WTC11 (cell line): ENCODE measurements around the gene RAB11B. TPM values are rescaled to one million over a fixed set of nuclear protein-coding genes. Genes with fewer than 3 reads are reported as not detected.

Experiments used
- ATAC-seq: fragments of 200-7000 bp; cut with Tn5 transposase; 2 replicates; pipeline ENCODE4 v1.10.0; 2021; ENCODE audit warnings: mild to moderate bottlenecking, moderate library complexity
- CTCF ChIA-PET: fragments of 300-600 bp; sonication (Branson Sonifier 250); formaldehyde crosslinking; loops from one replicate; lab custom pipeline; 2021; ENCODE audit warnings: antibody characterized with exemption; lab: Charles Lee
- POLR2A ChIA-PET: fragments of 350-600 bp; sonication (Branson Sonifier 250); formaldehyde crosslinking; loops from one replicate; lab custom pipeline; 2021; ENCODE audit warnings: antibody characterized with exemption; lab: Charles Lee
- DNase-seq: peaks from one replicate; pipeline ENCODE4 v3.0.0; 2021; ENCODE audit warnings: low spot score
- H3K27ac Mint-ChIP-seq: 2 replicates; pipeline ENCODE4 v1.8.0; 2021; ENCODE audit warnings: mixed read lengths
- H3K27me3 Mint-ChIP-seq: 2 replicates; pipeline ENCODE4 v1.8.0; 2021; ENCODE audit warnings: low read depth, mild to moderate bottlenecking, moderate library complexity, mixed read lengths
- H3K36me3 Mint-ChIP-seq: 2 replicates; pipeline ENCODE4 v1.8.0; 2021; ENCODE audit warnings: mixed read lengths
- H3K4me1 Mint-ChIP-seq: 2 replicates; pipeline ENCODE4 v1.8.0; 2022; ENCODE audit warnings: mixed read lengths
- H3K4me3 Mint-ChIP-seq: 2 replicates; pipeline ENCODE4 v1.8.0; 2021; ENCODE audit warnings: mild to moderate bottlenecking, moderate library complexity, mixed read lengths
- H3K9me3 Mint-ChIP-seq: 2 replicates; pipeline ENCODE4 v1.8.0; 2021; ENCODE audit warnings: mixed read lengths
- ATF1 ChIP-seq: sonication (generic); formaldehyde crosslinking; IDR thresholded peaks from 2 replicates; pipeline ENCODE4 v1.8.1; 2023; ENCODE audit warnings: mild to moderate bottlenecking, moderate library complexity, missing genetic modification reagents
- CREM ChIP-seq: sonication (generic); formaldehyde crosslinking; IDR thresholded peaks from 2 replicates; pipeline ENCODE4 v1.8.1; 2022; ENCODE audit warnings: mild to moderate bottlenecking, missing genetic modification reagents, moderate library complexity
- ETV6 ChIP-seq: sonication (generic); formaldehyde crosslinking; IDR thresholded peaks from 2 replicates; pipeline ENCODE4 v1.8.1; 2022; ENCODE audit warnings: mild to moderate bottlenecking, missing genetic modification reagents
- GABPB1 ChIP-seq: sonication (generic); formaldehyde crosslinking; IDR thresholded peaks from 2 replicates; pipeline ENCODE4 v1.8.1; 2023; ENCODE audit warnings: mild to moderate bottlenecking, missing genetic modification reagents
- HMGA2 ChIP-seq: fragments of 250-450 bp; sonication (Bioruptor Pico); IDR thresholded peaks from 2 replicates; pipeline ENCODE4 v1.4.0; 2021; ENCODE audit warnings: mild to moderate bottlenecking, moderate library complexity
- JAZF1 ChIP-seq: fragments of 250-450 bp; sonication (Bioruptor Pico); IDR thresholded peaks from 2 replicates; pipeline ENCODE4 v1.9.0; 2021; ENCODE audit warnings: moderate library complexity, mild to moderate bottlenecking, inconsistent platforms
- MXD4 ChIP-seq: fragments of 250-450 bp; sonication (Bioruptor Pico); IDR thresholded peaks from 2 replicates; pipeline ENCODE4 v1.8.0; 2021; ENCODE audit warnings: mild to moderate bottlenecking, moderate library complexity, borderline replicate concordance
- NR1H2 ChIP-seq: sonication (generic); formaldehyde crosslinking; IDR thresholded peaks from 2 replicates; pipeline ENCODE4 v1.9.0; 2021; ENCODE audit warnings: mild to moderate bottlenecking, moderate library complexity, missing genetic modification reagents
- NR3C1 ChIP-seq: sonication (generic); formaldehyde crosslinking; conservative IDR thresholded peaks from 2 replicates; pipeline ENCODE4 v1.8.1; 2023; ENCODE audit warnings: low read depth, mild to moderate bottlenecking, missing genetic modification reagents
- RORB ChIP-seq: fragments of 250-450 bp; sonication (Bioruptor Pico); IDR thresholded peaks from 2 replicates; pipeline ENCODE4 v1.9.0; 2021; ENCODE audit warnings: mild to moderate bottlenecking
- TCF7 ChIP-seq: sonication (generic); formaldehyde crosslinking; IDR thresholded peaks from 2 replicates; pipeline ENCODE4 v1.8.0; 2022; ENCODE audit warnings: mild to moderate bottlenecking, low read depth, missing genetic modification reagents, moderate library complexity
- ZBTB21 ChIP-seq: sonication (generic); formaldehyde crosslinking; IDR thresholded peaks from 2 replicates; pipeline ENCODE4 v1.8.1; 2023; ENCODE audit warnings: mild to moderate bottlenecking, missing genetic modification reagents, borderline replicate concordance
- ZNF121 ChIP-seq: sonication (generic); formaldehyde crosslinking; IDR thresholded peaks from 2 replicates; pipeline ENCODE4 v1.8.0; 2023; ENCODE audit warnings: missing genetic modification reagents
- ZNF219 ChIP-seq: sonication (generic); formaldehyde crosslinking; IDR thresholded peaks from 2 replicates; pipeline ENCODE4 v1.8.0; 2023; ENCODE audit warnings: missing genetic modification reagents, mild to moderate bottlenecking, borderline replicate concordance
- ZNF416 ChIP-seq: fragments of 250-450 bp; sonication (Bioruptor Pico); IDR thresholded peaks from 2 replicates; pipeline ENCODE4 v1.9.0; 2021; ENCODE audit warnings: mild to moderate bottlenecking, inconsistent platforms
- total RNA-seq: library from RNA; stranded (reverse); gene quantifications from 3 replicates; pipeline ENCODE4 v1.2.3, GENCODE V29; 2021
- TF ChIP-seq, protein P1 (sequence below): sonication (generic); formaldehyde crosslinking; IDR thresholded peaks from 2 replicates; pipeline ENCODE4 v1.8.1; 2023; ENCODE audit warnings: mild to moderate bottlenecking, missing genetic modification reagents
- TF ChIP-seq, protein P2 (sequence below): sonication (generic); formaldehyde crosslinking; IDR thresholded peaks from 2 replicates; pipeline ENCODE4 v1.8.0; 2023; ENCODE audit warnings: missing genetic modification reagents
- TF ChIP-seq, protein P3 (sequence below): sonication (generic); formaldehyde crosslinking; IDR thresholded peaks from 2 replicates; pipeline ENCODE4 v1.8.0; 2022; ENCODE audit warnings: mild to moderate bottlenecking, missing genetic modification reagents
- TF ChIP-seq, protein P4 (sequence below): sonication (generic); formaldehyde crosslinking; IDR thresholded peaks from 2 replicates; pipeline ENCODE4 v1.8.1; 2022; ENCODE audit warnings: low read depth, mild to moderate bottlenecking, moderate library complexity, missing genetic modification reagents, borderline replicate concordance
- TF ChIP-seq, protein P5 (sequence below): sonication (generic); formaldehyde crosslinking; IDR thresholded peaks from 2 replicates; pipeline ENCODE4 v1.8.0; 2022; ENCODE audit warnings: mild to moderate bottlenecking, missing genetic modification reagents
- TF ChIP-seq, protein P6 (sequence below): fragments of 250-450 bp; sonication (Bioruptor Pico); IDR thresholded peaks from 2 replicates; pipeline ENCODE4 v2.1.2; 2022; ENCODE audit warnings: mild to moderate bottlenecking, moderate library complexity
- TF ChIP-seq, protein P7 (sequence below): sonication (generic); formaldehyde crosslinking; IDR thresholded peaks from 2 replicates; pipeline ENCODE4 v1.8.1; 2023; ENCODE audit warnings: mild to moderate bottlenecking, missing genetic modification reagents
- TF ChIP-seq, protein P8 (sequence below): fragments of 200-600 bp; IDR thresholded peaks from 2 replicates; pipeline ENCODE4 v1.8.0; 2022; ENCODE audit warnings: antibody characterized with exemption
- TF ChIP-seq, protein P9 (sequence below): sonication (generic); formaldehyde crosslinking; conservative IDR thresholded peaks from 2 replicates; pipeline ENCODE4 v1.8.1; 2022; ENCODE audit warnings: mild to moderate bottlenecking, missing genetic modification reagents

The RAB11B gene
- total RNA-seq, 1 experiment from 2014 or later: 108 TPM

DNA sequence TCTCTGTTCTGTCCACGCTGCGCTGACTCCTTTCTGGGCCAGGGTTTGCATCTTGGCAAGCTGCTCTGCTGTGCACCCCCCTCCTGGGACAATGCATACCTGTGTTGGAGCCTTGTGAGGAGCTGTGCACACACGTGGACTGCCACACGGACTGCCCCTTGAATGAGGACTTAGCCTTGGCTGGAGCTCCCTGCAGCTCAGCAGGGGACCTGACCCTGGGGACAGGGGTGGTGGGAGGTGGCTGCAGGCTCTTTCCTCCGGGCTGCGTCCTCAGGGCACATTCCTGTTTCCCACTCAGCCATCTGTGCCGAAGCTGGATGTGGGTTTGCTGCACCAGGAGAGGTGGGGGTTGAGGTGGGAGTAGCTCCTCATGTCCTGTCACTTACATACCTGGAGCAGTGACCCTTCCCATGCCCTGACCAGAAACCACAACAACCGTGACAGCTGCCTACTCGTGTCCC lies 8.2 kb downstream of the RAB11B start:
- ChIA-PET CTCF (interaction anchor here (1.2 to 2.7 kb wide), 4 partner anchors 15 to 63 kb away, joined by 4 to 46 read pairs (median 6); partner anchors contain the start of gene MARCHF2), POLR2A (interaction anchor here (0.6 kb wide), 3 partner anchors 23 to 82 kb away, joined by 3 read pairs; no protein-coding TSS in a partner anchor)
- TF ChIP-seq, protein P1, sequence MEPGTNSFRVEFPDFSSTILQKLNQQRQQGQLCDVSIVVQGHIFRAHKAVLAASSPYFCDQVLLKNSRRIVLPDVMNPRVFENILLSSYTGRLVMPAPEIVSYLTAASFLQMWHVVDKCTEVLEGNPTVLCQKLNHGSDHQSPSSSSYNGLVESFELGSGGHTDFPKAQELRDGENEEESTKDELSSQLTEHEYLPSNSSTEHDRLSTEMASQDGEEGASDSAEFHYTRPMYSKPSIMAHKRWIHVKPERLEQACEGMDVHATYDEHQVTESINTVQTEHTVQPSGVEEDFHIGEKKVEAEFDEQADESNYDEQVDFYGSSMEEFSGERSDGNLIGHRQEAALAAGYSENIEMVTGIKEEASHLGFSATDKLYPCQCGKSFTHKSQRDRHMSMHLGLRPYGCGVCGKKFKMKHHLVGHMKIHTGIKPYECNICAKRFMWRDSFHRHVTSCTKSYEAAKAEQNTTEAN (CRISPR knock-in tag): no peak
- TF ChIP-seq ZNF121: no peak
- TF ChIP-seq, protein P2, sequence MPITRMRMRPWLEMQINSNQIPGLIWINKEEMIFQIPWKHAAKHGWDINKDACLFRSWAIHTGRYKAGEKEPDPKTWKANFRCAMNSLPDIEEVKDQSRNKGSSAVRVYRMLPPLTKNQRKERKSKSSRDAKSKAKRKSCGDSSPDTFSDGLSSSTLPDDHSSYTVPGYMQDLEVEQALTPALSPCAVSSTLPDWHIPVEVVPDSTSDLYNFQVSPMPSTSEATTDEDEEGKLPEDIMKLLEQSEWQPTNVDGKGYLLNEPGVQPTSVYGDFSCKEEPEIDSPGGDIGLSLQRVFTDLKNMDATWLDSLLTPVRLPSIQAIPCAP: no peak
- TF ChIP-seq GABPB1 (CRISPR knock-in tag): no peak
- no peak for TF ChIP-seq NR3C1 (CRISPR knock-in tag)
- no peak for TF ChIP-seq NR1H2
- no peak for TF ChIP-seq RORB
- no peak for TF ChIP-seq ZNF219 (CRISPR knock-in tag)
- TF ChIP-seq MXD4 (CRISPR knock-in tag): no peak
- TF ChIP-seq, protein P3, sequence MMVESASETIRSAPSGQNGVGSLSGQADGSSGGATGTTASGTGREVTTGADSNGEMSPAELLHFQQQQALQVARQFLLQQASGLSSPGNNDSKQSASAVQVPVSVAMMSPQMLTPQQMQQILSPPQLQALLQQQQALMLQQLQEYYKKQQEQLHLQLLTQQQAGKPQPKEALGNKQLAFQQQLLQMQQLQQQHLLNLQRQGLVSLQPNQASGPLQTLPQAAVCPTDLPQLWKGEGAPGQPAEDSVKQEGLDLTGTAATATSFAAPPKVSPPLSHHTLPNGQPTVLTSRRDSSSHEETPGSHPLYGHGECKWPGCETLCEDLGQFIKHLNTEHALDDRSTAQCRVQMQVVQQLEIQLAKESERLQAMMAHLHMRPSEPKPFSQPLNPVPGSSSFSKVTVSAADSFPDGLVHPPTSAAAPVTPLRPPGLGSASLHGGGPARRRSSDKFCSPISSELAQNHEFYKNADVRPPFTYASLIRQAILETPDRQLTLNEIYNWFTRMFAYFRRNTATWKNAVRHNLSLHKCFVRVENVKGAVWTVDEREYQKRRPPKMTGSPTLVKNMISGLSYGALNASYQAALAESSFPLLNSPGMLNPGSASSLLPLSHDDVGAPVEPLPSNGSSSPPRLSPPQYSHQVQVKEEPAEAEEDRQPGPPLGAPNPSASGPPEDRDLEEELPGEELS: no peak
- no peak for TF ChIP-seq ZNF416 (CRISPR knock-in tag)
- TF ChIP-seq CREM: no peak
- TF ChIP-seq ETV6 (CRISPR knock-in tag): no peak
- TF ChIP-seq, protein P4, sequence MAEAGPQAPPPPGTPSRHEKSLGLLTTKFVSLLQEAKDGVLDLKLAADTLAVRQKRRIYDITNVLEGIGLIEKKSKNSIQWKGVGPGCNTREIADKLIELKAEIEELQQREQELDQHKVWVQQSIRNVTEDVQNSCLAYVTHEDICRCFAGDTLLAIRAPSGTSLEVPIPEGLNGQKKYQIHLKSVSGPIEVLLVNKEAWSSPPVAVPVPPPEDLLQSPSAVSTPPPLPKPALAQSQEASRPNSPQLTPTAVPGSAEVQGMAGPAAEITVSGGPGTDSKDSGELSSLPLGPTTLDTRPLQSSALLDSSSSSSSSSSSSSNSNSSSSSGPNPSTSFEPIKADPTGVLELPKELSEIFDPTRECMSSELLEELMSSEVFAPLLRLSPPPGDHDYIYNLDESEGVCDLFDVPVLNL (CRISPR knock-in tag): no peak
- TF ChIP-seq HMGA2 (CRISPR knock-in tag): no peak
- TF ChIP-seq, protein P5, sequence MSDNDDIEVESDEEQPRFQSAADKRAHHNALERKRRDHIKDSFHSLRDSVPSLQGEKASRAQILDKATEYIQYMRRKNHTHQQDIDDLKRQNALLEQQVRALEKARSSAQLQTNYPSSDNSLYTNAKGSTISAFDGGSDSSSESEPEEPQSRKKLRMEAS (CRISPR knock-in tag): no peak
- H3K9me3 Mint-ChIP-seq: no peaks in the 10 kb centered on the region
- H3K27me3 Mint-ChIP-seq: no peaks in the 10 kb centered on the region
- H3K4me1 Mint-ChIP-seq: peaks cover 8% of the 10 kb centered on the region
- peaks cover 11% of the 10 kb centered on the region for H3K36me3 Mint-ChIP-seq
- H3K27ac Mint-ChIP-seq: no peak overlapping the region
- no peak for DNase-seq
- no peak for ATAC-seq
- no peak overlapping the region for H3K4me3 Mint-ChIP-seq

DNA sequence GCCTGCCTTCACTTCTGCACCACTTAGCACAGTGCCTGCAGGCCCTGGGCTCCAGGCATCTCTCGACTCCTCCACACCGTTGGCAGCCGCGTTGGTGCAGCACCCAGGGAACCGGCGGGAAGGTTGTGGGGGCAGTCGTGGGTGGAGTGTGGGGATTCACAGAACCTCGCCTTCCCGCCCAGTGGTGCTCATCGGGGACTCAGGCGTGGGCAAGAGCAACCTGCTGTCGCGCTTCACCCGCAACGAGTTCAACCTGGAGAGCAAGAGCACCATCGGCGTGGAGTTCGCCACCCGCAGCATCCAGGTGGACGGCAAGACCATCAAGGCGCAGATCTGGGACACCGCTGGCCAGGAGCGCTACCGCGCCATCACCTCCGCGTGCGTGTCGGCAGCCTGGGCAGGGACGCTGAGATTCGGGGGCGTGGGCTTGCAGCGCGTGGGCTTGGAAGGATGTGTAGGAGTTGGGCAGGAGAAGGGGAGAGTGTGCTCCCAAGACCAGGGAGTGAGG lies 9.6 kb downstream of the RAB11B start:
- CTCF ChIA-PET: no interaction called here
- H3K27me3 Mint-ChIP-seq: no peaks in the 10 kb centered on the region
- no peaks in the 10 kb centered on the region for H3K9me3 Mint-ChIP-seq
- no peak overlapping the region for H3K27ac Mint-ChIP-seq
- peaks cover 11% of the 10 kb centered on the region for H3K36me3 Mint-ChIP-seq
- DNase-seq (no peak), ATAC-seq (no peak)
- no peak overlapping the region for H3K4me3 Mint-ChIP-seq
- POLR2A ChIA-PET: no interaction called here
- H3K4me1 Mint-ChIP-seq: peaks cover 8% of the 10 kb centered on the region
- no peak for TF ChIP-seq TCF7 (CRISPR knock-in tag)
- TF ChIP-seq, protein P6, sequence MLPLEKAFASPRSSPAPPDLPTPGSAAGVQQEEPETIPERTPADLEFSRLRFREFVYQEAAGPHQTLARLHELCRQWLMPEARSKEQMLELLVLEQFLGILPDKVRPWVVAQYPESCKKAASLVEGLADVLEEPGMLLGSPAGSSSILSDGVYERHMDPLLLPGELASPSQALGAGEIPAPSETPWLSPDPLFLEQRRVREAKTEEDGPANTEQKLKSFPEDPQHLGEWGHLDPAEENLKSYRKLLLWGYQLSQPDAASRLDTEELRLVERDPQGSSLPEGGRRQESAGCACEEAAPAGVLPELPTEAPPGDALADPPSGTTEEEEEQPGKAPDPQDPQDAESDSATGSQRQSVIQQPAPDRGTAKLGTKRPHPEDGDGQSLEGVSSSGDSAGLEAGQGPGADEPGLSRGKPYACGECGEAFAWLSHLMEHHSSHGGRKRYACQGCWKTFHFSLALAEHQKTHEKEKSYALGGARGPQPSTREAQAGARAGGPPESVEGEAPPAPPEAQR: no peak
- no peak for TF ChIP-seq ZBTB21
- no peak for TF ChIP-seq ATF1 (CRISPR knock-in tag)
- TF ChIP-seq, protein P7, sequence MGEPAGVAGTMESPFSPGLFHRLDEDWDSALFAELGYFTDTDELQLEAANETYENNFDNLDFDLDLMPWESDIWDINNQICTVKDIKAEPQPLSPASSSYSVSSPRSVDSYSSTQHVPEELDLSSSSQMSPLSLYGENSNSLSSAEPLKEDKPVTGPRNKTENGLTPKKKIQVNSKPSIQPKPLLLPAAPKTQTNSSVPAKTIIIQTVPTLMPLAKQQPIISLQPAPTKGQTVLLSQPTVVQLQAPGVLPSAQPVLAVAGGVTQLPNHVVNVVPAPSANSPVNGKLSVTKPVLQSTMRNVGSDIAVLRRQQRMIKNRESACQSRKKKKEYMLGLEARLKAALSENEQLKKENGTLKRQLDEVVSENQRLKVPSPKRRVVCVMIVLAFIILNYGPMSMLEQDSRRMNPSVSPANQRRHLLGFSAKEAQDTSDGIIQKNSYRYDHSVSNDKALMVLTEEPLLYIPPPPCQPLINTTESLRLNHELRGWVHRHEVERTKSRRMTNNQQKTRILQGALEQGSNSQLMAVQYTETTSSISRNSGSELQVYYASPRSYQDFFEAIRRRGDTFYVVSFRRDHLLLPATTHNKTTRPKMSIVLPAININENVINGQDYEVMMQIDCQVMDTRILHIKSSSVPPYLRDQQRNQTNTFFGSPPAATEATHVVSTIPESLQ: no peak
- no peak for TF ChIP-seq JAZF1
- TF ChIP-seq ZNF416 (CRISPR knock-in tag): no peak
- TF ChIP-seq, protein P8, sequence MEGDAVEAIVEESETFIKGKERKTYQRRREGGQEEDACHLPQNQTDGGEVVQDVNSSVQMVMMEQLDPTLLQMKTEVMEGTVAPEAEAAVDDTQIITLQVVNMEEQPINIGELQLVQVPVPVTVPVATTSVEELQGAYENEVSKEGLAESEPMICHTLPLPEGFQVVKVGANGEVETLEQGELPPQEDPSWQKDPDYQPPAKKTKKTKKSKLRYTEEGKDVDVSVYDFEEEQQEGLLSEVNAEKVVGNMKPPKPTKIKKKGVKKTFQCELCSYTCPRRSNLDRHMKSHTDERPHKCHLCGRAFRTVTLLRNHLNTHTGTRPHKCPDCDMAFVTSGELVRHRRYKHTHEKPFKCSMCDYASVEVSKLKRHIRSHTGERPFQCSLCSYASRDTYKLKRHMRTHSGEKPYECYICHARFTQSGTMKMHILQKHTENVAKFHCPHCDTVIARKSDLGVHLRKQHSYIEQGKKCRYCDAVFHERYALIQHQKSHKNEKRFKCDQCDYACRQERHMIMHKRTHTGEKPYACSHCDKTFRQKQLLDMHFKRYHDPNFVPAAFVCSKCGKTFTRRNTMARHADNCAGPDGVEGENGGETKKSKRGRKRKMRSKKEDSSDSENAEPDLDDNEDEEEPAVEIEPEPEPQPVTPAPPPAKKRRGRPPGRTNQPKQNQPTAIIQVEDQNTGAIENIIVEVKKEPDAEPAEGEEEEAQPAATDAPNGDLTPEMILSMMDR: no peak
- TF ChIP-seq, protein P9, sequence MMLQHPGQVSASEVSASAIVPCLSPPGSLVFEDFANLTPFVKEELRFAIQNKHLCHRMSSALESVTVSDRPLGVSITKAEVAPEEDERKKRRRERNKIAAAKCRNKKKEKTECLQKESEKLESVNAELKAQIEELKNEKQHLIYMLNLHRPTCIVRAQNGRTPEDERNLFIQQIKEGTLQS: no peak
